A549 (cell line): Measurements from ENCODE around the gene ATP5F1A. TPM values are rescaled to one million over a fixed set of nuclear protein-coding genes. Genes with fewer than 3 reads are reported as not detected.
"Not testable (repeated sequence)": the region's sequence is repeated elsewhere in the genome, so short reads cannot be mapped to it uniquely, and the experiment has no call there.

Experiments used
- ATAC-seq, 2 experiments: fragments of 200-7000 bp in 1 of 2; fragments of >200 bp in 1 of 2; cut with Nextera tagmentation in 1 of 2; cut with Tn5 transposase in 1 of 2; 3 replicates each; pipeline versions ENCODE4 v1.8.0 to v1.9.1; 2018 to 2020; ENCODE audit warnings: mild to moderate bottlenecking in 1 of 2, moderate library complexity in 1 of 2
- CTCF ChIA-PET: fragments of 300-600 bp; sonication (Branson Sonifier 250); formaldehyde crosslinking; extraction: SDS; loops from one replicate; lab custom pipeline; 2021; ENCODE audit warnings: antibody characterized with exemption, inconsistent platforms; lab: Yijun Ruan, JAX
- POLR2A ChIA-PET: fragments of 350-600 bp; formaldehyde crosslinking; extraction: SDS; loops from one replicate; lab custom pipeline; 2021; ENCODE audit warnings: antibody characterized with exemption, inconsistent platforms; lab: Yijun Ruan, JAX
- DNase-seq, 2 experiments: peaks; one replicate each; pipeline versions ENCODE4 v3.0.0 to v3.0.0-alpha.2; 2011 to 2016; ENCODE audit warnings: low read depth in 1 of 2, low spot score in 1 of 2
- FAIRE-seq: peaks from 2 replicates; lab custom pipeline; 2011; peaks lifted over from hg19 to GRCh38; lab: Jason Lieb, UNC
- H3K27ac ChIP-seq, 2 experiments: fragments of >200 bp; sonication (Bioruptor Twin); formaldehyde crosslinking; 3 replicates each; pipeline ENCODE4 v1.5.1; 2016 to 2017
- H3K4me1 ChIP-seq: fragments of >200 bp; sonication (Bioruptor Twin); formaldehyde crosslinking; 3 replicates; pipeline ENCODE4 v1.6.1; 2016
- H3K4me2 ChIP-seq: fragments of >200 bp; sonication (Bioruptor Twin); formaldehyde crosslinking; 3 replicates; pipeline ENCODE4 v1.6.1; 2016
- H3K4me3 ChIP-seq: fragments of >200 bp; sonication (Bioruptor Twin); formaldehyde crosslinking; 3 replicates; pipeline ENCODE4 v1.5.1; 2016
- H3K9me3 ChIP-seq: fragments of >200 bp; sonication (Bioruptor Twin); formaldehyde crosslinking; 3 replicates; pipeline ENCODE4 v1.6.1; 2016
- BHLHE40 ChIP-seq: IDR thresholded peaks from 2 replicates; pipeline ENCODE4 v1.6.1; 2012; ENCODE audit warnings: low read depth, low read length, inconsistent platforms
- CBX2 ChIP-seq: fragments of 200-600 bp; sonication (generic); IDR thresholded peaks from 2 replicates; pipeline ENCODE4 v1.6.1; 2016; ENCODE audit warnings: low read depth, mild to moderate bottlenecking, borderline replicate concordance
- CBX8 ChIP-seq: fragments of 200-600 bp; sonication (generic); IDR thresholded peaks from 2 replicates; pipeline ENCODE4 v1.6.1; 2016
- CHD4 ChIP-seq: fragments of 200-600 bp; sonication (generic); IDR thresholded peaks from 2 replicates; pipeline ENCODE4 v1.6.1; 2016; ENCODE audit warnings: antibody characterized with exemption, mild to moderate bottlenecking, borderline replicate concordance
- EP300 ChIP-seq, 2 experiments: fragments of >200 bp; sonication (Bioruptor Twin); formaldehyde crosslinking; IDR thresholded peaks; 2 replicates in 1 of 2; 3 replicates in 1 of 2; pipeline ENCODE4 v1.6.1; 2016 to 2017
- ESRRA ChIP-seq: fragments of 150-350 bp; IDR thresholded peaks from 2 replicates; pipeline ENCODE4 v1.6.1; 2014; ENCODE audit warnings: mild to moderate bottlenecking, low read length, borderline replicate concordance
- FOSB ChIP-seq: fragments of 250-450 bp; sonication (Bioruptor Pico); IDR thresholded peaks from 2 replicates; pipeline ENCODE4 v1.5.0; 2020; ENCODE audit warnings: mild to moderate bottlenecking, moderate library complexity
- GATA3 ChIP-seq: IDR thresholded peaks from 2 replicates; pipeline ENCODE4 v1.6.1; 2012; ENCODE audit warnings: borderline replicate concordance
- HOXA7 ChIP-seq: fragments of 250-450 bp; sonication (Bioruptor Pico); IDR thresholded peaks from 2 replicates; pipeline ENCODE4 v1.5.0; 2020; ENCODE audit warnings: mild to moderate bottlenecking, moderate library complexity
- HOXB5 ChIP-seq: fragments of 250-450 bp; sonication (Bioruptor Pico); IDR thresholded peaks from 2 replicates; pipeline ENCODE4 v1.5.0; 2020; ENCODE audit warnings: mild to moderate bottlenecking, moderate library complexity
- KDM5A ChIP-seq: fragments of 200-600 bp; sonication (generic); IDR thresholded peaks from 2 replicates; pipeline ENCODE4 v1.6.1; 2016; ENCODE audit warnings: antibody characterized with exemption, mild to moderate bottlenecking
- MAFK ChIP-seq: fragments of 450-650 bp; IDR thresholded peaks from 2 replicates; pipeline ENCODE4 v1.6.1; 2014; ENCODE audit not compliant: partially characterized antibody
- MAZ ChIP-seq: fragments of 150-350 bp; IDR thresholded peaks from 2 replicates; pipeline ENCODE4 v1.6.1; 2014; ENCODE audit warnings: antibody characterized with exemption, low read depth, low read length, borderline replicate concordance
- NPAS2 ChIP-seq: fragments of 250-450 bp; sonication (Bioruptor Pico); IDR thresholded peaks from 2 replicates; pipeline ENCODE4 v1.8.0; 2022; ENCODE audit warnings: mild to moderate bottlenecking, moderate library complexity, borderline replicate concordance
- RCOR1 ChIP-seq: fragments of 150-350 bp; IDR thresholded peaks from 2 replicates; pipeline ENCODE4 v1.6.1; 2014; ENCODE audit warnings: antibody characterized with exemption, low read length, low read depth
- SREBF2 ChIP-seq: fragments of 450-650 bp; IDR thresholded peaks from 2 replicates; pipeline ENCODE4 v1.6.1; 2014; ENCODE audit warnings: mild to moderate bottlenecking, moderate library complexity
- ZC3H11A ChIP-seq: fragments of 450-650 bp; IDR thresholded peaks from 2 replicates; pipeline ENCODE4 v1.6.1; 2014; ENCODE audit warnings: antibody characterized with exemption, mild to moderate bottlenecking
- ZSCAN20 ChIP-seq: fragments of 250-450 bp; sonication (Bioruptor Pico); IDR thresholded peaks from 2 replicates; pipeline ENCODE4 v1.8.0; 2022; ENCODE audit warnings: mild to moderate bottlenecking, moderate library complexity
- WGBS: methylation state at CpG from one replicate; pipeline ENCODE4 v1.1.6; 2017; ENCODE audit errors: missing lambda C conversion rate; 5-methylcytosine and 5-hydroxymethylcytosine counted together
- polyA plus RNA-seq, 4 experiments: library from polyadenylated mRNA; depleted of rRNA in 3 of 4; stranded (reverse); fragments of >200 nt; fragmentation: RNase III in 1 of 4; extraction: RNeasy Plus Mini Kit Qiagen cat#74134 plus additional on column Dnase treatment in 1 of 4; gene quantifications; 2 replicates in 3 of 4; 3 replicates in 1 of 4; pipeline ENCODE4 v1.2.3, GENCODE V29; 2011 to 2017
- TF ChIP-seq, protein P1 (sequence below): fragments of 450-650 bp; IDR thresholded peaks from 2 replicates; pipeline ENCODE4 v1.6.1; 2014; ENCODE audit warnings: antibody characterized with exemption
- TF ChIP-seq, protein P2 (sequence below): fragments of 250-450 bp; sonication (Bioruptor Pico); IDR thresholded peaks from 2 replicates; pipeline ENCODE4 v1.5.0; 2020; ENCODE audit warnings: low read depth, mild to moderate bottlenecking, moderate library complexity
- TF ChIP-seq, protein P3 (sequence below): IDR thresholded peaks from 2 replicates; pipeline ENCODE4 v1.6.1; 2012; ENCODE audit warnings: low read depth, borderline replicate concordance
- TF ChIP-seq, protein P4 (sequence below): IDR thresholded peaks from 2 replicates; pipeline ENCODE4 v1.6.1; 2012

ATP5F1A gene
- polyA plus RNA-seq, 2 of the 4 experiments (the other 2 are of a cell fraction): 422 to 543 TPM

DNA sequence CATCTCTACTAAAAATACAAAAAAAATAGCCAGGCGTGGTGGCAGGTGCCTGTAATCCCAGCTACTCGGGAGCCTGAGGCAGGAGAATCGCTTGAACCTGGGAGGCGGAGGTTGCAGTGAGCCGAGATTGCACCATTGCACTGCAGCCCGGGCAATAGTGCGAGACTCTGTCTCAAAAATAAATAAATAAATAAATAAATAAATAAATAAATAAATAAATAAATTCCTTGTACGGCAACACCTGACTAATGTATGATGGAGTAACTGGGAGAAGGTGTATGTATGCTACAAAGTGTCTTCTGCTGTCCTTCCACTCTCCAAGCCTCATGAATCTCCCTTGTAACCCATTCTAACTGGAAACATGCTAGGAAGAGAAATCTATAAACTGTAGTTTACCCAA, 32.5 kb upstream of the ATP5F1A start:
- H3K4me3 ChIP-seq, POLR2A ChIA-PET, DNase-seq, H3K4me1 ChIP-seq, H3K27ac ChIP-seq, ATAC-seq, H3K4me2 ChIP-seq, H3K9me3 ChIP-seq, CTCF ChIA-PET, FAIRE-seq: not testable (repeated sequence)
- TF ChIP-seq ZC3H11A: peak; percentile 78
- WGBS: 99% methylated on average over 8 of the region's 8 CpGs

DNA sequence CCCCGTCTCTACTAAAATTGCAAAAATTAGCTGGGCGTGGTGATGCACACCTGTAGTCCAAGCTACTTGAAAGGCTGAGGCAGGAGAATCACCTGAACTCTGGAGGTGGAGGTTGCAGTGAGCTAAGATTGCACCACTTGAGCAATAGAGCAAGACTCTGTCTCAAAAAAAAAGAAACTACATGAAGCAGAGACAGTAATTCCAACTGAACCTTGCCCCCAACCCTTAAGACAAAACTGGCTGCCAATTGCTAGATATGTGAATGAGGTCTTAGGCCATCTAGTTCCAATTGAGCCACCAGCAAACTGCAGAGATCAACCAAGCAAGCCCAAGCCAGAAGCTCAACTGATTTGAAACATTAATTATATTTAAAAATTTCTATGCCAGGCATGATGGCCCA, 32.0 kb upstream of the ATP5F1A start:
- no peak overlapping the region for H3K27ac ChIP-seq
- H3K9me3 ChIP-seq: no peaks in the 10 kb centered on the region
- FAIRE-seq: no peak
- WGBS: 100% methylated on average over 2 of the region's 2 CpGs
- no peak overlapping the region for H3K4me2 ChIP-seq
- no peak for DNase-seq
- ChIA-PET POLR2A (no interaction called here), CTCF (no interaction called here)
- H3K4me1 ChIP-seq: no peaks in the 10 kb centered on the region
- ATAC-seq: no peak
- TF ChIP-seq CBX2 (no peak), BHLHE40 (no peak), KDM5A (no peak), CHD4 (no peak), MAFK (no peak), NPAS2 (no peak), ESRRA (no peak), GATA3 (no peak), EP300 (IDR thresholded peaks at IDR 0.05) (no peak), ZC3H11A (no peak), SREBF2 (no peak), RCOR1 (no peak), ZSCAN20 (no peak), HOXB5 (CRISPR knock-in tag) (no peak)
- TF ChIP-seq, protein P1, sequence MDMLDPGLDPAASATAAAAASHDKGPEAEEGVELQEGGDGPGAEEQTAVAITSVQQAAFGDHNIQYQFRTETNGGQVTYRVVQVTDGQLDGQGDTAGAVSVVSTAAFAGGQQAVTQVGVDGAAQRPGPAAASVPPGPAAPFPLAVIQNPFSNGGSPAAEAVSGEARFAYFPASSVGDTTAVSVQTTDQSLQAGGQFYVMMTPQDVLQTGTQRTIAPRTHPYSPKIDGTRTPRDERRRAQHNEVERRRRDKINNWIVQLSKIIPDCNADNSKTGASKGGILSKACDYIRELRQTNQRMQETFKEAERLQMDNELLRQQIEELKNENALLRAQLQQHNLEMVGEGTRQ: no peak
- TF ChIP-seq, protein P2, sequence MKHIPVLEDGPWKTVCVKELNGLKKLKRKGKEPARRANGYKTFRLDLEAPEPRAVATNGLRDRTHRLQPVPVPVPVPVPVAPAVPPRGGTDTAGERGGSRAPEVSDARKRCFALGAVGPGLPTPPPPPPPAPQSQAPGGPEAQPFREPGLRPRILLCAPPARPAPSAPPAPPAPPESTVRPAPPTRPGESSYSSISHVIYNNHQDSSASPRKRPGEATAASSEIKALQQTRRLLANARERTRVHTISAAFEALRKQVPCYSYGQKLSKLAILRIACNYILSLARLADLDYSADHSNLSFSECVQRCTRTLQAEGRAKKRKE (CRISPR knock-in tag): no peak
- TF ChIP-seq, protein P3, sequence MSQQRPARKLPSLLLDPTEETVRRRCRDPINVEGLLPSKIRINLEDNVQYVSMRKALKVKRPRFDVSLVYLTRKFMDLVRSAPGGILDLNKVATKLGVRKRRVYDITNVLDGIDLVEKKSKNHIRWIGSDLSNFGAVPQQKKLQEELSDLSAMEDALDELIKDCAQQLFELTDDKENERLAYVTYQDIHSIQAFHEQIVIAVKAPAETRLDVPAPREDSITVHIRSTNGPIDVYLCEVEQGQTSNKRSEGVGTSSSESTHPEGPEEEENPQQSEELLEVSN: no peak
- TF ChIP-seq, protein P4, sequence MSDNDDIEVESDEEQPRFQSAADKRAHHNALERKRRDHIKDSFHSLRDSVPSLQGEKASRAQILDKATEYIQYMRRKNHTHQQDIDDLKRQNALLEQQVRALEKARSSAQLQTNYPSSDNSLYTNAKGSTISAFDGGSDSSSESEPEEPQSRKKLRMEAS: no peak
- H3K4me3 ChIP-seq: no peak overlapping the region

DNA sequence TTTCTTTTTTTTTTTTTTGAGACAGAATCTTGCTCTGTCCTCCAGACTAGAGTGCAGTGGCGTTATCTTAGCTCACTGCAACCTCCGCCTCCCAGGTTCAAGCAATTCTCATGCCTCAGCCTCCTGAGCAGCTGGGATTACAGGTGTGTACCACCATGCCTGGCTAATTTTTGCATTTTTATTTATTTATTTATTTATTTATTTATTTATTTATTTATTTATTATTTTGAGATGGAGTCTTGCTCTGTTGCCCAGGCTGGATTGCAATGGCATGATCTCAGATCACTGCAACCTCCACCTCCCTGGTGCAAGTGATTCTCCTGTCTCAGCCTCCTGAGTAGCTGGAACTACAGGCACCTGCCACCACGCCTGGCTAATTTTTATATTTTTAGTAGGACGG, 28.5 kb upstream of the ATP5F1A start:
- ATAC-seq, H3K4me2 ChIP-seq, POLR2A ChIA-PET, H3K9me3 ChIP-seq, DNase-seq, H3K27ac ChIP-seq, H3K4me1 ChIP-seq, FAIRE-seq, H3K4me3 ChIP-seq: not testable (repeated sequence)
- WGBS: 97% methylated on average over 4 of the region's 4 CpGs
- TF ChIP-seq ZC3H11A: peak; percentile 54
- CTCF ChIA-PET: interaction anchor here (1.3 kb wide), 1 partner anchor 24 kb away, joined by 3 read pairs; no protein-coding TSS in a partner anchor

DNA sequence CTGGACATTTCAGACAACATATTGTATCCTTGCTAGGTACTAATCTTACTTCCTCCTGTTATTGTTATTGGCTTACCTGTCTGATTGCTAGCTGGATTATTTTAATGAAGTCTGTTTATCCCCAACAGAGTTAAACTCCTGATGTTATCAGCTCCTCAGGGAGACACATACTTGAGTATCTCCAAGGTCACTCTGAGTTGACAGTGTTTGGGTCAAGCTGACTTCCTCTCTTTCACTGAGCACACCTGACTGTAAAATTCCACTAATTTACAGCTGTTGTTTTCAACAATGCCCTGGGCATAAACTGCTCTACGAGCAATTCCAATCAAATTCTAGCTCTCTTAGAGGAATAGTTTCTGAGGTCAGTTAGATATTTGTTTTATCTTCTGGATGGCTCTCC, 15.7 kb upstream of the ATP5F1A start:
- ChIA-PET POLR2A (no interaction called here), CTCF (no interaction called here)
- DNase-seq (no peak), FAIRE-seq (no peak), ATAC-seq (no peak)
- 92% methylated on average over 1 of the region's 1 CpG for WGBS
- no peak overlapping the region for H3K4me3 ChIP-seq
- H3K4me1 ChIP-seq: no peaks in the 10 kb centered on the region
- H3K27ac ChIP-seq: no peak overlapping the region
- no peaks in the 10 kb centered on the region for H3K9me3 ChIP-seq
- no peak overlapping the region for H3K4me2 ChIP-seq
- TF ChIP-seq FOSB (no peak), HOXA7 (no peak), CBX8 (no peak), MAZ (no peak)
